Measurements from ENCODE around the gene MAPK4. TPM values are rescaled to one million over a fixed set of nuclear protein-coding genes. Genes with fewer than 3 reads are reported as not detected.

MAPK4 gene
- total RNA-seq, 1 donor from 2014 or later = 0.11 TPM

GRCh38 chr18:50747849-50748242 lies 188.0 kb downstream of the MAPK4 start:
- H3K9me3 ChIP-seq (ENCODE audit: insufficient read depth, low read depth, low read length) = no peaks in the 10 kb centered on the region
- H3K4me1 Mint-ChIP-seq (ENCODE audit: low read depth, unreplicated experiment) = peaks cover 8% of the 10 kb centered on the region
- no peak overlapping the region for H3K27ac Mint-ChIP-seq (ENCODE audit: unreplicated experiment)

GRCh38 chr18:50748243-50749229 lies 188.6 kb downstream of the MAPK4 start:
- H3K4me1 Mint-ChIP-seq (ENCODE audit: low read depth, unreplicated experiment) = peaks cover 8% of the 10 kb centered on the region
- H3K9ac ChIP-seq (ENCODE audit: low read length) = no peak overlapping the region
- H3K9me3 Mint-ChIP-seq (ENCODE audit: unreplicated experiment) = peaks cover 5% of the 10 kb centered on the region
- no peaks in the 10 kb centered on the region for H3K36me3 ChIP-seq (ENCODE audit: insufficient read depth, low read length)
- H4K20me1 ChIP-seq (ENCODE audit: insufficient read depth, low read length) = no peaks in the 10 kb centered on the region
- no peak overlapping the region for H3K27ac ChIP-seq (ENCODE audit: low read depth, low read length)
- no peak for FAIRE-seq
- H3K27ac Mint-ChIP-seq (ENCODE audit: unreplicated experiment) = no peak overlapping the region
- no peaks in the 10 kb centered on the region for H3K9me3 ChIP-seq (ENCODE audit: insufficient read depth, low read depth, low read length)
- H3K27me3 ChIP-seq (ENCODE audit: insufficient read depth, low read length) = no peaks in the 10 kb centered on the region
- H3K4me1 ChIP-seq (ENCODE audit: insufficient read depth, low read length) = no peaks in the 10 kb centered on the region
- H3K36me3 Mint-ChIP-seq (ENCODE audit: low read depth, unreplicated experiment) = no peaks in the 10 kb centered on the region
- no peak overlapping the region for H3K4me3 Mint-ChIP-seq (ENCODE audit: unreplicated experiment)
- peaks cover 8% of the 10 kb centered on the region for H3K27me3 Mint-ChIP-seq (ENCODE audit: low read depth, unreplicated experiment)
- H3K4me3 ChIP-seq (ENCODE audit: insufficient read depth, low read depth, low read length) = no peak overlapping the region
- no peak overlapping the region for H3K4me2 ChIP-seq (ENCODE audit: low read length)
- DNase-seq (ENCODE audit: low read depth) = no peak
- no peaks in the 10 kb centered on the region for H3K79me2 ChIP-seq (ENCODE audit: insufficient read depth, low read length)
- TF ChIP-seq CTCF (IDR thresholded peaks at IDR 0.05; ENCODE audit: insufficient read depth, low read depth, low read length) (no peak), EZH2 (IDR thresholded peaks at IDR 0.05; ENCODE audit: insufficient read depth, low read length) (no peak)
- H2AFZ ChIP-seq (ENCODE audit: low read depth, low read length) = no peak overlapping the region

More at GRCh38 chr18:50747849-50748242, 188.0 kb downstream of the MAPK4 start:
- no peak for DNase-seq (ENCODE audit: low read depth)
- no peaks in the 10 kb centered on the region for H3K79me2 ChIP-seq (ENCODE audit: insufficient read depth, low read length)
- Mint-ChIP-seq H3K4me3 (ENCODE audit: unreplicated experiment) (no peak overlapping the region), H3K9me3 (ENCODE audit: unreplicated experiment) (peaks cover 8% of the 10 kb centered on the region), H3K36me3 (ENCODE audit: low read depth, unreplicated experiment) (no peaks in the 10 kb centered on the region), H3K27me3 (ENCODE audit: low read depth, unreplicated experiment) (peaks cover 8% of the 10 kb centered on the region)
- H3K36me3 ChIP-seq (ENCODE audit: insufficient read depth, low read length) = no peaks in the 10 kb centered on the region
- no peaks in the 10 kb centered on the region for H4K20me1 ChIP-seq (ENCODE audit: insufficient read depth, low read length)
- H3K27me3 ChIP-seq (ENCODE audit: insufficient read depth, low read length) = no peaks in the 10 kb centered on the region
- FAIRE-seq = no peak
- no peaks in the 10 kb centered on the region for H3K4me1 ChIP-seq (ENCODE audit: insufficient read depth, low read length)
- TF ChIP-seq CTCF (IDR thresholded peaks at IDR 0.05; ENCODE audit: insufficient read depth, low read depth, low read length) = no peak
- TF ChIP-seq EZH2 (IDR thresholded peaks at IDR 0.05; ENCODE audit: insufficient read depth, low read length) = no peak
- H3K27ac ChIP-seq (ENCODE audit: low read depth, low read length) = no peak overlapping the region
- no peak overlapping the region for H3K9ac ChIP-seq (ENCODE audit: low read length)
- no peak overlapping the region for H2AFZ ChIP-seq (ENCODE audit: low read depth, low read length)
- no peak overlapping the region for H3K4me3 ChIP-seq (ENCODE audit: insufficient read depth, low read depth, low read length)
- no peak overlapping the region for H3K4me2 ChIP-seq (ENCODE audit: low read length)

- H3K4me3 Mint-ChIP-seq (ENCODE audit: unreplicated experiment) = no peak overlapping the region
- peaks cover 11% of the 10 kb centered on the region for H3K27me3 Mint-ChIP-seq (ENCODE audit: low read depth, unreplicated experiment)
- Histone ChIP-seq H4K20me1 (ENCODE audit: insufficient read depth, low read length) (no peaks in the 10 kb centered on the region), H3K36me3 (ENCODE audit: insufficient read depth, low read length) (no peaks in the 10 kb centered on the region), H2AFZ (ENCODE audit: low read depth, low read length) (no peak overlapping the region), H3K4me2 (ENCODE audit: low read length) (no peak overlapping the region), H3K9me3 (ENCODE audit: insufficient read depth, low read depth, low read length) (no peaks in the 10 kb centered on the region), H3K4me3 (ENCODE audit: insufficient read depth, low read depth, low read length) (no peak overlapping the region), H3K27me3 (ENCODE audit: insufficient read depth, low read length) (no peaks in the 10 kb centered on the region), H3K9ac (ENCODE audit: low read length) (no peak overlapping the region), H3K27ac (ENCODE audit: low read depth, low read length) (no peak overlapping the region), H3K79me2 (ENCODE audit: insufficient read depth, low read length) (no peaks in the 10 kb centered on the region), H3K4me1 (ENCODE audit: insufficient read depth, low read length) (no peaks in the 10 kb centered on the region)
- H3K9me3 Mint-ChIP-seq (ENCODE audit: unreplicated experiment) = peaks cover 5% of the 10 kb centered on the region
- peaks cover 8% of the 10 kb centered on the region for H3K4me1 Mint-ChIP-seq (ENCODE audit: low read depth, unreplicated experiment)
- no peak for TF ChIP-seq EZH2 (IDR thresholded peaks at IDR 0.05; ENCODE audit: insufficient read depth, low read length)
- no peak for TF ChIP-seq CTCF (IDR thresholded peaks at IDR 0.05; ENCODE audit: insufficient read depth, low read depth, low read length)
- DNase-seq (ENCODE audit: low read depth) (no peak), FAIRE-seq (no peak)
- H3K27ac Mint-ChIP-seq (ENCODE audit: unreplicated experiment) = no peak overlapping the region
- no peaks in the 10 kb centered on the region for H3K36me3 Mint-ChIP-seq (ENCODE audit: low read depth, unreplicated experiment)
Measured at GRCh38 chr18:50749421-50749820, 189.5 kb downstream of the MAPK4 start.
